Neural progenitor cell (in vitro differentiated cells): Measurements from ENCODE around the gene RAP1GDS1. TPM values are rescaled to one million over a fixed set of nuclear protein-coding genes. Genes with fewer than 3 reads are reported as not detected.
"Not testable (repeated sequence)": the region's sequence is repeated elsewhere in the genome, so short reads cannot be mapped to it uniquely, and the experiment has no call there.

Experiments used
- DNase-seq: peaks from one replicate; pipeline ENCODE4 v3.0.0-alpha.2; 2016; ENCODE audit warnings: low spot score
- H2AFZ ChIP-seq: fragments of 200-600 bp; sonication (generic); replicated peaks from 2 replicates; pipeline ENCODE4 v1.6.1; 2016; ENCODE audit warnings: antibody characterized with exemption
- H3F3A ChIP-seq: fragments of 200-600 bp; sonication (generic); 2 replicates; pipeline ENCODE4 v1.6.1; 2016; ENCODE audit warnings: antibody characterized with exemption, low read depth
- H3K27ac ChIP-seq: fragments of 200-600 bp; sonication (generic); 2 replicates; pipeline ENCODE4 v1.5.1; 2016; ENCODE audit warnings: mild to moderate bottlenecking
- H3K27me3 ChIP-seq: fragments of 200-600 bp; sonication (generic); 2 replicates; pipeline ENCODE4 v1.6.1; 2016; ENCODE audit warnings: mild to moderate bottlenecking, moderate library complexity
- H3K36me3 ChIP-seq: fragments of 200-600 bp; sonication (generic); 2 replicates; pipeline ENCODE4 v1.5.1; 2016
- H3K4me1 ChIP-seq: fragments of 200-600 bp; sonication (generic); 2 replicates; pipeline ENCODE4 v1.6.1; 2016; ENCODE audit warnings: mixed run types
- H3K4me2 ChIP-seq: fragments of 200-600 bp; sonication (generic); 2 replicates; pipeline ENCODE4 v1.6.1; 2016
- H3K4me3 ChIP-seq: fragments of 200-600 bp; sonication (generic); 2 replicates; pipeline ENCODE4 v1.5.1; 2016
- H3K79me2 ChIP-seq: fragments of 200-600 bp; sonication (generic); 2 replicates; pipeline ENCODE4 v1.6.1; 2016; ENCODE audit warnings: low read depth
- H3K9ac ChIP-seq: fragments of 200-600 bp; sonication (generic); 2 replicates; pipeline ENCODE4 v1.6.1; 2016
- H3K9me3 ChIP-seq: fragments of 200-600 bp; sonication (generic); 2 replicates; pipeline ENCODE4 v1.5.1; 2016; ENCODE audit warnings: low read depth
- H4K20me1 ChIP-seq: fragments of 200-600 bp; sonication (generic); 2 replicates; pipeline ENCODE4 v1.6.1; 2016; ENCODE audit warnings: low read depth
- H3K27ac Mint-ChIP-seq: 3 replicates; pipeline ENCODE4 v1.8.0; 2021; ENCODE audit warnings: mixed read lengths
- H3K27me3 Mint-ChIP-seq: 2 replicates; pipeline ENCODE4 v1.8.0; 2022; ENCODE audit warnings: low read depth, mild to moderate bottlenecking, inconsistent platforms, moderate library complexity, mixed read lengths; ENCODE audit not compliant: insufficient read depth
- H3K36me3 Mint-ChIP-seq: 3 replicates; pipeline ENCODE4 v1.8.0; 2021; ENCODE audit warnings: mixed read lengths
- H3K4me1 Mint-ChIP-seq: 3 replicates; pipeline ENCODE4 v1.8.0; 2021; ENCODE audit warnings: mixed read lengths
- H3K4me3 Mint-ChIP-seq: 3 replicates; pipeline ENCODE4 v1.8.0; 2021; ENCODE audit warnings: mild to moderate bottlenecking, moderate library complexity, mixed read lengths
- H3K9me3 Mint-ChIP-seq: 3 replicates; pipeline ENCODE4 v1.8.0; 2020; ENCODE audit warnings: mixed read lengths
- CTCF ChIP-seq: fragments of 200-600 bp; sonication (generic); IDR thresholded peaks from 2 replicates; pipeline ENCODE4 v1.5.1; 2017; ENCODE audit warnings: antibody characterized with exemption, mild to moderate bottlenecking
- EZH2 ChIP-seq: fragments of 200-600 bp; sonication (generic); IDR thresholded peaks from 2 replicates; pipeline ENCODE4 v1.6.1; 2017; ENCODE audit warnings: antibody characterized with exemption, mild to moderate bottlenecking, moderate library complexity
- EZH2phosphoT487 ChIP-seq: fragments of 200-600 bp; sonication (generic); IDR thresholded peaks from 2 replicates; pipeline ENCODE4 v1.6.1; 2017; ENCODE audit warnings: antibody characterized with exemption
- total RNA-seq: library from RNA; depleted of rRNA; stranded (reverse); fragments of >200 nt; gene quantifications from 2 replicates; pipeline ENCODE4 v1.2.3, GENCODE V29; 2015; ENCODE audit warnings: low replicate concordance

RAP1GDS1 gene
- total RNA-seq, 1 donor from 2014 or later = 65.1 TPM

- H3K4me3 Mint-ChIP-seq = no peak overlapping the region
- no peaks in the 10 kb centered on the region for H3K9me3 ChIP-seq
- no peaks in the 10 kb centered on the region for H3K27me3 ChIP-seq
Observed at GRCh38 chr4:98416844-98417243, 155.7 kb downstream of the RAP1GDS1 start.

GRCh38 chr4:98420151-98420550, 159.0 kb downstream of the RAP1GDS1 start:
- H3K9me3 Mint-ChIP-seq = peaks cover 12% of the 10 kb centered on the region
- not testable (repeated sequence) for H4K20me1 ChIP-seq, H3K36me3 ChIP-seq, H3K79me2 ChIP-seq, H3K4me3 ChIP-seq, H3K9me3 ChIP-seq, H3K4me1 ChIP-seq, H3K4me3 Mint-ChIP-seq, H2AFZ ChIP-seq, H3K27me3 Mint-ChIP-seq, DNase-seq, H3F3A ChIP-seq, H3K27me3 ChIP-seq, H3K4me1 Mint-ChIP-seq, H3K27ac ChIP-seq, H3K27ac Mint-ChIP-seq, H3K9ac ChIP-seq, H3K4me2 ChIP-seq
- peaks cover 33% of the 10 kb centered on the region for H3K36me3 Mint-ChIP-seq

More at GRCh38 chr4:98416844-98417243, 155.7 kb downstream of the RAP1GDS1 start:
- Histone ChIP-seq H3K36me3 (peaks cover 3% of the 10 kb centered on the region), H3F3A (no peaks in the 10 kb centered on the region), H4K20me1 (no peaks in the 10 kb centered on the region), H3K4me2 (no peak overlapping the region), H3K9ac (no peak overlapping the region), H3K4me1 (no peaks in the 10 kb centered on the region), H3K79me2 (no peaks in the 10 kb centered on the region), H2AFZ (no peak overlapping the region), H3K27ac (no peak overlapping the region), H3K4me3 (no peak overlapping the region)
- Mint-ChIP-seq H3K27me3 (peaks cover 5% of the 10 kb centered on the region), H3K27ac (no peak overlapping the region), H3K36me3 (peaks cover 23% of the 10 kb centered on the region), H3K4me1 (no peaks in the 10 kb centered on the region), H3K9me3 (peaks cover 7% of the 10 kb centered on the region)
- no peak for DNase-seq
- TF ChIP-seq EZH2 (no peak), CTCF (no peak), EZH2phosphoT487 (no peak)

GRCh38 chr4:98421111-98421510, 159.9 kb downstream of the RAP1GDS1 start:
- Histone ChIP-seq H4K20me1 (no peaks in the 10 kb centered on the region), H3K4me2 (no peak overlapping the region), H3K9ac (no peak overlapping the region), H3K79me2 (no peaks in the 10 kb centered on the region), H3F3A (no peaks in the 10 kb centered on the region), H3K4me1 (no peaks in the 10 kb centered on the region), H3K36me3 (peaks cover 10% of the 10 kb centered on the region), H3K27me3 (no peaks in the 10 kb centered on the region), H3K4me3 (no peak overlapping the region), H3K27ac (no peak overlapping the region), H3K9me3 (no peaks in the 10 kb centered on the region), H2AFZ (no peak overlapping the region)
- H3K27ac Mint-ChIP-seq = no peak overlapping the region
- peaks cover 18% of the 10 kb centered on the region for H3K9me3 Mint-ChIP-seq
- no peaks in the 10 kb centered on the region for H3K27me3 Mint-ChIP-seq
- DNase-seq = no peak
- peaks cover 39% of the 10 kb centered on the region for H3K36me3 Mint-ChIP-seq
- TF ChIP-seq CTCF (no peak), EZH2phosphoT487 (no peak), EZH2 (no peak)
- H3K4me1 Mint-ChIP-seq = no peaks in the 10 kb centered on the region
- H3K4me3 Mint-ChIP-seq = no peak overlapping the region

GRCh38 chr4:98423009-98423408, 161.8 kb downstream of the RAP1GDS1 start:
- H3K27ac Mint-ChIP-seq = no peak overlapping the region

More at GRCh38 chr4:98423009-98423408, 161.8 kb downstream of the RAP1GDS1 start:
- H3K27ac ChIP-seq = no peak overlapping the region
- Mint-ChIP-seq H3K36me3 (peaks cover 45% of the 10 kb centered on the region), H3K27me3 (no peaks in the 10 kb centered on the region), H3K4me1 (no peaks in the 10 kb centered on the region), H3K4me3 (no peak overlapping the region), H3K9me3 (peaks cover 26% of the 10 kb centered on the region)
- H3K36me3 ChIP-seq = peaks cover 8% of the 10 kb centered on the region
- H3K9me3 ChIP-seq = no peaks in the 10 kb centered on the region
- DNase-seq = no peak
- H3K27me3 ChIP-seq = no peaks in the 10 kb centered on the region
- no peak overlapping the region for H3K4me2 ChIP-seq
- no peak overlapping the region for H3K4me3 ChIP-seq
- H3K4me1 ChIP-seq = no peaks in the 10 kb centered on the region
- no peaks in the 10 kb centered on the region for H4K20me1 ChIP-seq
- H3K79me2 ChIP-seq = no peaks in the 10 kb centered on the region
- no peak overlapping the region for H3K9ac ChIP-seq
- no peak for TF ChIP-seq CTCF
- no peak for TF ChIP-seq EZH2
- TF ChIP-seq EZH2phosphoT487 = no peak
- no peaks in the 10 kb centered on the region for H3F3A ChIP-seq
- H2AFZ ChIP-seq = no peak overlapping the region
